HG02870 (cell line): ENCODE measurements around the gene NOL4L.
"Not testable (repeated sequence)": the region's sequence is repeated elsewhere in the genome, so short reads cannot be mapped to it uniquely, and the experiment has no call there.

ENCODE experiments used
- ATAC-seq: cut with Tn5 transposase; IDR thresholded peaks from one replicate; pipeline ENCODE4 v1.9.1; 2021; ENCODE audit warnings: mild to moderate bottlenecking, moderate library complexity; ENCODE audit not compliant: unreplicated experiment

NOL4L gene

GRCh38 chr20:32474967-32475811 is 109.9 kb downstream of the NOL4L start:
- no peak for ATAC-seq

- ATAC-seq: no peak
Measured at GRCh38 chr20:32474717-32474966, 110.5 kb downstream of the NOL4L start.

- ATAC-seq: no peak
Measured at GRCh38 chr20:32474009-32474716, 111.0 kb downstream of the NOL4L start.

GRCh38 chr20:32473231-32474008 is 111.7 kb downstream of the NOL4L start:
- no peak for ATAC-seq

GRCh38 chr20:32472581-32473207 is 112.4 kb downstream of the NOL4L start:
- ATAC-seq: no peak

- ATAC-seq: no peak
Measured at GRCh38 chr20:32470940-32471339, 114.2 kb downstream of the NOL4L start.

GRCh38 chr20:32470025-32470861 is 114.9 kb downstream of the NOL4L start:
- ATAC-seq: no peak

- ATAC-seq: no peak
Measured at GRCh38 chr20:32468860-32469259, 116.3 kb downstream of the NOL4L start.

GRCh38 chr20:32468313-32468640 is 116.9 kb downstream of the NOL4L start:
- ATAC-seq: no peak

GRCh38 chr20:32467506-32468312 is 117.4 kb downstream of the NOL4L start:
- no peak for ATAC-seq

GRCh38 chr20:32466739-32467505 is 118.2 kb downstream of the NOL4L start:
- ATAC-seq: no peak

- not testable (repeated sequence) for ATAC-seq
Measured at GRCh38 chr20:32465901-32466675, 119.0 kb downstream of the NOL4L start.

- no peak for ATAC-seq
Measured at GRCh38 chr20:32465092-32465900, 119.8 kb downstream of the NOL4L start.

GRCh38 chr20:32464401-32465091 is 120.6 kb downstream of the NOL4L start:
- no peak for ATAC-seq

- no peak for ATAC-seq
Measured at GRCh38 chr20:32463642-32464400, 121.3 kb downstream of the NOL4L start.
